OCI-LY7 (cell line): ENCODE data around the gene PLA2G15.

ENCODE experiments used
- CTCF ChIP-seq: fragments of 200-600 bp; sonication (generic); conservative IDR thresholded peaks from 2 replicates; pipeline ENCODE4 v1.5.1; 2014; ENCODE audit warnings: mild to moderate bottlenecking, antibody characterized with exemption, low read length, moderate library complexity, mixed read lengths
- EZH2phosphoT487 ChIP-seq: fragments of 200-600 bp; sonication (generic); IDR thresholded peaks from 2 replicates; pipeline ENCODE4 v1.6.1; 2018; ENCODE audit warnings: low read depth, borderline replicate concordance, mild to moderate bottlenecking, mixed run types, antibody characterized with exemption, low read length, moderate library complexity, mixed read lengths

DNA sequence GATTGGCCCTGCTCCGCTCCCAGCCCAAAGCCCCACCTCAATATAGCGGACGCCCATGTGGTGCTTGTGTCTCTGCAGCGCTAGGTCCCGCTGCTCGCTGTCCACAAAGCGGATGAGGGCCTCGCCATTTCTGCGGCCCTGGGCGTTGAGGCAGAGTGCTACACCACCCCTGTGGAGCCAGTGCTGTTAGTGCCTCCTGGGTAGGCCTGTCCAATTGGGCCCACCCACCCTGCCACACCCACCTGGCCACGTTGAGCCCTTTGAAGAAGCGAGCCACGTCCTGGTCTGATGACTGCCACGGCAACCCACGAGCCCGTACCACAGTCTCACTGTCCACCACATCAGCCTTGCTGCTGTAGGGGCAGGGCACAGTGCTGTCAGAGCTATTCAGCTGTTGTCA is 12.8 kb upstream of the PLA2G15 start:
- TF ChIP-seq CTCF: no peak
- no peak for TF ChIP-seq EZH2phosphoT487
